DND-41 (cell line): Measurements from ENCODE around the gene DIP2B.

Experiments
- CTCF ChIP-seq: IDR thresholded peaks from 2 replicates; pipeline ENCODE4 v1.5.1; 2012; ENCODE audit warnings: borderline replicate concordance, low read length, moderate library complexity, mild to moderate bottlenecking; ENCODE audit not compliant: poor library complexity, severe bottlenecking; ENCODE audit errors: extremely low read depth
- EZH2 ChIP-seq: IDR thresholded peaks from 3 replicates; pipeline ENCODE4 v1.6.1; 2012; ENCODE audit warnings: borderline replicate concordance, low read depth, mild to moderate bottlenecking, moderate library complexity, low read length, inconsistent platforms; ENCODE audit not compliant: severe bottlenecking

GRCh38 chr12:50555471-50555885, 50.7 kb downstream of the DIP2B start:
- TF ChIP-seq CTCF (no peak), EZH2 (no peak)
